GM21390 (cell line): ENCODE results near the gene SEPTIN2.
"Not testable (repeated sequence)": the region's sequence is repeated elsewhere in the genome, so short reads cannot be mapped to it uniquely, and the experiment has no call there.

Source experiments
- ATAC-seq: cut with Tn5 transposase; IDR thresholded peaks from one replicate; pipeline ENCODE4 v1.9.1; 2021; ENCODE audit not compliant: unreplicated experiment

Gene SEPTIN2

GRCh38 chr2:241312082-241312481, 3.6 kb upstream of the SEPTIN2 start:
- ATAC-seq: no peak

- ATAC-seq: no peak
Measured at GRCh38 chr2:241313543-241314095, 2.1 kb upstream of the SEPTIN2 start.

GRCh38 chr2:241314226-241315092, 1.3 kb upstream of the SEPTIN2 start:
- no peak for ATAC-seq

GRCh38 chr2:241315093-241315878, 439 bp upstream of the SEPTIN2 start, which contains the start of gene HDLBP:
TSS of gene HDLBP (minus strand) at chr2:241315672. CDS start at chr2:241266869, 48,803 bp downstream.
- ATAC-seq: peak; percentile 63

- no peak for ATAC-seq
Measured at GRCh38 chr2:241316825-241317224, 1.1 kb downstream of the SEPTIN2 start.

- no peak for ATAC-seq
Measured at GRCh38 chr2:241317391-241317790, 1.7 kb downstream of the SEPTIN2 start.

GRCh38 chr2:241318830-241319229, 3.1 kb downstream of the SEPTIN2 start:
- not testable (repeated sequence) for ATAC-seq

- ATAC-seq: no peak
Measured at GRCh38 chr2:241320394-241320793, 4.7 kb downstream of the SEPTIN2 start.

- ATAC-seq: no peak
Measured at GRCh38 chr2:241321033-241321432, 5.3 kb downstream of the SEPTIN2 start.

GRCh38 chr2:241321886-241322285, 6.2 kb downstream of the SEPTIN2 start:
- ATAC-seq: no peak

GRCh38 chr2:241323778-241324177, 8.1 kb downstream of the SEPTIN2 start:
- ATAC-seq: no peak

GRCh38 chr2:241324775-241325174, 9.1 kb downstream of the SEPTIN2 start:
- ATAC-seq: no peak

- ATAC-seq: no peak
Measured at GRCh38 chr2:241325257-241325656, 9.5 kb downstream of the SEPTIN2 start.

- ATAC-seq: no peak
Measured at GRCh38 chr2:241329669-241330615, 14.2 kb downstream of the SEPTIN2 start.

- no peak for ATAC-seq
Measured at GRCh38 chr2:241330616-241330981, 14.9 kb downstream of the SEPTIN2 start.

- ATAC-seq: no peak
Measured at GRCh38 chr2:241334813-241335212, 19.1 kb downstream of the SEPTIN2 start.

- ATAC-seq: no peak
Measured at GRCh38 chr2:241339839-241340630, 24.3 kb downstream of the SEPTIN2 start.

- ATAC-seq: no peak
Measured at GRCh38 chr2:241340631-241341163, 25.0 kb downstream of the SEPTIN2 start.

GRCh38 chr2:241344925-241345651, 29.4 kb downstream of the SEPTIN2 start:
- no peak for ATAC-seq
